NT2/D1 (cell line): ENCODE measurements around the gene IMMP2L.

ENCODE experiments used
- SUZ12 ChIP-seq: IDR thresholded peaks from 2 replicates; pipeline ENCODE4 v1.6.1; 2011; ENCODE audit not compliant: insufficient read length, insufficient read depth; ENCODE audit errors: extremely low read depth
- YY1 ChIP-seq: IDR thresholded peaks from 2 replicates; pipeline ENCODE4 v1.6.1; 2011; ENCODE audit not compliant: insufficient read length, insufficient read depth
- ZNF274 ChIP-seq: IDR thresholded peaks from 2 replicates; pipeline ENCODE4 v1.6.1; 2011; ENCODE audit warnings: mild to moderate bottlenecking, low read depth, low read length

- TF ChIP-seq YY1 (no peak), SUZ12 (no peak), ZNF274 (no peak)
Measured at GRCh38 chr7:111290982-111291381, 271.3 kb downstream of the IMMP2L start.
